ENCODE measurements around the gene ICAM3.
"Not testable (repeated sequence)": the region's sequence is repeated elsewhere in the genome, so short reads cannot be mapped to it uniquely, and the experiment has no call there.

ICAM3 gene

DNA sequence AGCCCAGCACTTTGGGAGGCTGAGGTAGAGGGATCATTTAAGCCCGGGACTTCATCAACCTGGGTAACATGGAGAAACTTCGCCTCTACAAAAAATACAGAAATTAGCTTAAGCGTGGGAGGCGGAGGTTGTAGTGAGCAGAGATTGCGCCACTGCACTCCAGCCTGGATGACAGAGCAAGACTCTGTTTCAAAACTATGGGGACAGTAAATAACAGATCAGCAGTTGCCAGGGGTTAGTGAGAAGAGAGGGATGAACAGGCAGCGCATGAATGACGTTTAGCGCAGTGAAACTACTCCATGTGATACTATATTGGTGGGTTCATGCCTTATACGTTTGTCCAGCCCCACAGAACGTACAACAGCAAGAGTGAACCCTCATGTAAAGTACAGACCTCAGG, 7.1 kb upstream of the ICAM3 start:
- DNase-seq = no peak

DNA sequence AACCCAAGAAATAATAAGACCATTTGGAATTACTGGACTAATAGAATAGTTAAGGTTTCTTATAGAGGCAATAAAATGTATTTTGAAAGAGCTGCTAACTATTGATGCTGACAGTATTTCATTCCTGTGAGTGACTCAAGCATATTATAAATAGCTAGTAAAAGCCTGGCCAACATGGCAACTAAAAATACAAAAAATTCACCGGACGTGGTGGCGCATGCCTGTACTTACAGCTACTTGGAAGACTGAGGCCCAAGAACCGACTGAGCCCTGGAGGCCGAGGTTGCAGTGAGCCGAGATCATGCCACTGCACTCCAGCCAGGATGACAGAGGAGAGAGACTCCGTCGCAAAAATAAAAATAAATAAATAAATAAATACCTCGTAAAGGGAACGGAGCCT, 5.4 kb upstream of the ICAM3 start:
- DNase-seq = no peak

DNA sequence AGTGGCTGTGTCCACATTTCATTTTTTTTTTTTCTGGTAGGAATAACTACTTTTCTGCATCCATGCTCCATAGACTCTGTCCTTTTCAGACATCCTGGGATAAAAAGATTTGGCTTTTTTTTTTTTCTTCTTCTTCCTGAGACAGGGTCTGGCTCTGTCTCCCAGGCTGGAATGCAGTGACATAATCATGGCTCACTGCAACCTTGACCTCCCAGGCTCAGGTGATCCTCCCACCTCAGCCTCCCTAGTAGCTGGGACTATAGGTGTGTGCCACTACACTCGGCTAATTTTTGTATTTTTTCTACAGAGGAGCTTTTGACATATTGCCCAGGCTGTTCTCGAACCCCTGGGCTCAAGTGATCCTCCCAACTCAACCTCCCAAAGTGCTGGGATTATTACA, 4.1 kb upstream of the ICAM3 start:
- no peak for DNase-seq

- DNase-seq = no peak
Observed at GRCh38 chr19:10339977-10340376, 553 bp upstream of the ICAM3 start.

DNA sequence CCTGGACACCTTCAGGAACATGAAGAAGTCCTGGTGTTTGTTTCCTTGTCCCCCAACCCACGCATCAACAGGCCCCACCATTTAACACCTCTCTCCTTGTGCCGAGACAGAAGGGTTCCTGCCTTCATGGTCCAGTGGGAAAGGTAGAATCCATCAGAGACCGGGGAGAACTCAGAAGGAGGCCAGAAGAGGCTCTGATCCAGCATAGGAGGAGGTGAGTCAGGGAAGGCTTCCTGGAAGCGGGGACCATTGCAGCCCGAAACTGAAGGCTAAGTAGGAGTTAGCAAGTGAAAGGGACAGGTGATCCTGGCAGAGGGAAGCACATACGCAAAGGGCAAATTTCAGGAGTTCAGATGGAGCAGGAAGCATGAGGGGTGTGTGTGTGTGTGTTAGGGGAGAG, 484 bp downstream of the ICAM3 start:
- DNase-seq = no peak

- DNase-seq = not testable (repeated sequence)
Observed at GRCh38 chr19:10336725-10337124, 2.7 kb downstream of the ICAM3 start.

- no peak for DNase-seq
Observed at GRCh38 chr19:10335352-10335985, 4.0 kb downstream of the ICAM3 start.

GRCh38 chr19:10334588-10335351, 4.7 kb downstream of the ICAM3 start:
- DNase-seq = peak in 1 of 5 experiments; percentile 35

DNA sequence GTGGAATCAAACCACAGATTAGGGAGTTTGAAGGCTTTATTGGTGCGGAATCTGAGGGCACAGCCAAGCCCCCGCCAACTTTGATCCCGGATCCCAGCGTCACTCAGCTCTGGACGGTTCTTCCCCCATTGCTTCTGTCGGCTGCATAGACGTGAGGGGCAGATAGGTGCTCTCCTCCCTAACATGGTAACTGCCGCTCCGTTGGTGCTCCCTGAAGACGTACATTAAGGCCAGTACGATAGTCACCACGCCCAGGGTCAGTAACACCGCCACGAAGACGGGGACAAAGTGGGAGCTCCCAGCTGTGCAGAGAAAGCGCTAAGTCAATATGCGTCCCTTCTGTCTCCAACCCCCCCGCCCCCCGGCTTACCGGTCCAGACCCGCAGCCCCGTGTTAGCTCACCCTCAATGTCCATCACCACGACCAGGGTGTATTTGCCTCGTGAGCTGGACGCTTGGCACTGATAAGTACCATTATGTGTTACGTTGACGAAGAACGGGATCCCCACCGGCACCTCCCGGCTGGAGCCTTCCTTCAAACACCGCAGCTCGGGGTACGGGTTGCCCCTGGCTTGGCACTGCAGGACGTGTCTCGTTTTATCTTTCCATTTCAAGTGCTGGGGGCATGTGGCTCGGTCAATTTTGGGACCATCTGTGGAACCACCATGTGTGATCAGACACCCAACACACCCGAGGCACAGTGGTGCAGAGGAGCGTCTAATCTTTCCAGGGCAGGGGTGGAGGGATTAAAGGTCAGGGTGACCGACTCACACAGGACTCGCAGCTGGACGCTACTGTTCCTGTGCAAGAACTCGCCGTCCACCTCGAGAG, 5.5 kb downstream of the ICAM3 start:
- no peak for DNase-seq

DNA sequence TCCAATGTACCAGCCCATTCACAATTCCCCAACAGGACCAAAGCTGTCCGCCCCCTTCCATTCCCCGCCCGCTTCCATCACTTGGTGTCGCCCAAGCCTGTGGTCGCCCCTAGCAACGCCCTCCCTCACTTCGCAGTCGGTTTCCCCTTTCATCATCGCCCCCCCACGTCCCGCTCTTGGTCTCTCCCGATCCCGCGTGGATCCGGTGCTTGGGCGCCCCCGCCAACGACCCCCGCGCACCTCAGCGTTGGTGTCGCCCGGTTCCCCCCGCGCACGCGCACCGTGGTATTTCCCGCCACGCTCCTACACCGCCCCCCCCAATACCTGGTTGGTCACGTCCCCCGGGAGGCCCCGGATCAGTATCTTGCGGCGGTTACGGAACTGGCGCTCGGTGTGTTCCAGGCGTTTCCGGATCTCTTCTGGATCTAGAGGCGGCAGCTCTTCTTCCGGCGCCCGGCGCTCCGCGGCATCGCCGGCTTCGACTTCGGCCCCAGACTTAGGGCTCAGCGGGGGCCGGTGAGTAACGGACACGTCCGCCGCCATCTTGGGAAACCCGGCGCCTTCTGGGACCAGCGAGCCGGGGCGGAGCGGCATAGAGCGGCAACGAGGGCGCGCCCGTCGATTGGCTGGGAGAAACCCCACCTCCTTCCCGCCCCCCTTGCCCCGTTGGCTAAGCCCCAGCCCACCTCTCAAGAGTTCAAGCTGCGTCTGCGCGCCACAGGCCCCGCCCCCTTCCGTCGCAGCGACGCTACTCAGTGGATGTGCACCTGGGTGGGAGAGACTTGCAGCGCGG, 6.3 kb downstream of the ICAM3 start, which contains the start of gene RAVER1:
RAVER1 (minus strand) TSS at position 565 of the 793 bp plus-strand sequence; CDS start at position 543, 22 bp downstream.
- peak; percentile 95 to 98 (median 97) for DNase-seq

DNA sequence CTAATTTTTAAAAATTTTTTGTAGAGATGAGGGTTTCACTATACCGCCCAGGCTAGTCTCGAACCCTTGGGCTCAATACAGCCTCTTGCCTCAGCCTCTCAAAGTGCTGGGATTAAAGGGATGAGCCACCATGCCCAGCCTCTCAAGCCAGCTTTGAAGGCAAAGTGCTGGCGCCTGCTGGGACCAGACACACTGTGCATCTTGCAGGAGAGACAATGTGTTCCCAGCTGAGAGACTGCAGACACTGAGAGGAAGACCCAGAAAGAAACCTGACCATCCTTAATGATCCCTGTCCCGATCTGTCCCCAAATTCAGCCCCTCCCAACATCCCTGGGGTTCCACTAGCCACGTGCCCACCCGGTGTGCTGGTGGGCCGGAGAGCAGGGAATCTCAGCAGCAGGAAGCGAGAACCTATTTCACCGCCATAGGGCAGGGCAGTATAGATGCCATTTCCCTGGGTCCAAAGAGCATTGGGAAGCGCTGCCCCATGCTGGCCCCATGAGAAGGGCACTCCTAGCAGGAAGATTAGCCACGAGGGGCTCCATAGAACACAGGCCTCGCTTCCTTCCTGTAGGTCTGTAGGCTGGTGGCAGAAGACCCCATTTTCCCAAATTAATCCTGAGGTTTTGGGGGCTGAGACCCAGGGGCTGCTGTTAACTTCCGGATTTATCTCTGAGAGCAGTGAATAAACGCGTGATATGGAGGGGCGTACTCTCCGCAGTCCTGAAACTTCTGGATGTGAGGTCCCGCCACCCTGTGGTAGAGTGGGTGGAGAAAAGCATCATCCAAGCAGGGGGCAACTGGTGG, 7.1 kb downstream of the ICAM3 start:
- DNase-seq = no peak

- DNase-seq = no peak
Observed at GRCh38 chr19:10329555-10329954, 9.9 kb downstream of the ICAM3 start.

DNA sequence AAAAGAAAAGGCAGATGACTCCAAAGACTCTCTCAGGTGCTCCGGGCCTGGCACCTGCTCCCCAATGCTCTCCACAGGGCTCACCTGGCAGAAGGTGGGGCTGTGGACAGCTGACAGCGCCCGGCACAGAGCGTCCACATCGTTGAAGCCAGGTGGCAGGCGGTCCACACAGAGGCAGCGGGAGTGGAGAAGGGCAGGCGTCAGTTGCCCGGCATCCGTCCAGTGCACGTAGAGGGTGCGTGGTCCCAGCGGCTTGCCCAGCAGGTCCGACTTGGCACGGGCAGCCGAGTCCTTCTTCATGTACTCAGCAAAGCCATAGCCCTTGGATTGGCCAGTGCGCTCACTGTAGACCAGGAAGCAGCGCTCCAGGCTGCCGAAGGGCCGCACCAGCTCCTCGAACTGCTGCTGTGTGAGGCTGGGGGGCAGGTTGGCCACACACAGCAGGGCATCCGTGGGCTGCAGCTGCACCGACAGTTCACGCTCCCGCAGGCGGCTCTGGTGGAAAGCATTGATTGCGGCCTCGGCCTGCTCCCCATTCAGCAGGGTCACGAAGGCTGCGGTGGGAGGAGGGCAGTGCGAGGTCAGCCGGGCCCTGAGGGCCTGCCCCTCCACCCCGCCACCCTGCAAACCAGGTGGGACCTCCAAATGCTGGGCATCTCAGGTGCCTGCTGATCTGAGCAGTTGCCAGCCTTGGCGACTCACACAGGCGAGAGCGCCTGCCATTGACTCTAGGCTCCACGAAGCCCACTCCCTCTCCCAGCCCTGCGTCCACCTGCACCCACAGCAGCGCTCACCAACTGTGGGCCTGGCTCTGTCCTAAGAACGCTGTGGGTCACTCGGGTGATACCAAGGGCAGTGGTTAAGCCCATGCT, 10.6 kb downstream of the ICAM3 start:
- no peak for DNase-seq

DNA sequence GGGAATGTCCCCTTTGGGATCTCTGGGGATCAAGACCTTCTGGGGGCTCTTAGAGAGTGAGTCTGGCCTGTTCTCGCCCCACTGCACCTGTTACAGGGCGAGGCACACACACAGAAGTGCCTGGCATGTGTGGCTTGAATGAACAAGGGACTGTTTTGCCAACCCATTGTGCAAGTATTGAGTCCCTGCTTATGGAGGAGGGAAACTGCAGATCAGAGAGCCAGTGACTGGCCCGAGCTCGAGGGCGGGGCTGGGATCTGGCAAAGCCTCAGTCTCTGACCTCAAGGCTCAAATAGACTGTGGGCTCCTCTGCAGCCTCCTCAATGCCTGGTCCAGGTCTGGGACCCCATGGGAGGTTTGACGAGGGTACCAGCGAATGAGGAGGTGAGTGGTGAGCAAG, 11.6 kb downstream of the ICAM3 start:
- no peak for DNase-seq

GRCh38 chr19:10325732-10326131, 13.7 kb downstream of the ICAM3 start:
- no peak for DNase-seq

DNA sequence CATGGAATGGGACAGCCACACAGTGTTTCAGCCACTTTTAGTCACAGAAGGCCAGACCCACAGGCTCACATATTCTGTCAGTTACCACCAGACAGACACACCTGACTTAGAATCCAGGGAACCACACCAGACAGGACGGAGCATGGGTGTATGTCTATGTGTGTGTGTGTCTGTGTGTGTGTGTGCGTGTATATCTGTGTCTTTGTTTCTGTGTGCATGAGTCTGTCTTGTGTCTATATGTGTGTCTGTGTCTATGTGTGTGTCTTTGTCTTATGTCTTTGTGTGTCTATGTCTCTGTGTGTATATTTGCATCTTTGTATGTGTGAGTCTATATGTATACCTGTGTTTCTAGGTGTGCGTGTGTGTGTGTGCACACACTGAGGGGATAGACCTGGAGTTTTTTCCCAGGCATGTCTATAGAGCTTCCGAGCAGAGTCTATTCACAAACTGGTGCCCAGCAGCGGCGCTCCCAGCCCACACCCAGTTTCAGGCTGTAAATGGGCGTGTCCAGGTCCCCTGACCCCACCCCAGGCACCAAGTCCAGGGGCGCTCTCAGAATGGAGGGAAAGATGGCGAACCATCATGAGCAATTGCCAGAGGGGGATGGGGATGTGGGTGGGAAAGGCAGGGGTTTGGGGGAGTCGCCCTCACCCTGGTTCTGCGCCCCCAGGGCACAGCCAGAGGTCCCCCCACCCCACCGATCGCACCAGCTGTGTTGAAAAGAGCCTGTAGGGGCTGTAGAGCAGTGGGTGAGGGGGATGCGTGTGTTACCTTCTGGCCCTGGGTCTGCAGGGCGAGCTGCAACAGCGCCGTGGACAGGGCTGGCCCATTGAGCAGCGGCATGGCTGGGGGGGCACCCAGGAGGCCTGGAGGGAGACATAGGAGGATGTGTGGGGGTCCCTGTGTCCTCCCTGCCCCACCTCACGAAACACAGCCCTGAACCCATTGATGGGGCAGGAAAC, 17.3 kb downstream of the ICAM3 start:
- no peak for DNase-seq

DNA sequence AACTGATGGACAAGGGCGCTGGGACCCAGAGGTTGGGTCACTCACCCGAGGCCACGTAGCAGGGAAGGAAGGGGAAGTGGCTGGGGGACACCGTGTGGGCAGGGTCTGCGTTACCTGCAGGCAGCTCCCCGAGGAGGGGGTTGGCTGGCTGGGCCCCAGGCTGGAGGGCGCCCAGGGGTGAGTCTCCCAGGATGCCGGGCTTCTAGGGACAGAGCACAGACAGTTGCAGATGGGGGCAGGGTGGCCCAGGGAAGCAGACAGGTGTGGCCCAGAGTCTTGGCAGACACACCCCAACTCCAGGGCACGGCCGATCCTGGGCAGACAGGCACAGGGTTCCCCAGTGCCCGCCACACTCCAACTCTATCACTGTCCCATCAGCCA, 18.0 kb downstream of the ICAM3 start:
- DNase-seq = no peak

DNA sequence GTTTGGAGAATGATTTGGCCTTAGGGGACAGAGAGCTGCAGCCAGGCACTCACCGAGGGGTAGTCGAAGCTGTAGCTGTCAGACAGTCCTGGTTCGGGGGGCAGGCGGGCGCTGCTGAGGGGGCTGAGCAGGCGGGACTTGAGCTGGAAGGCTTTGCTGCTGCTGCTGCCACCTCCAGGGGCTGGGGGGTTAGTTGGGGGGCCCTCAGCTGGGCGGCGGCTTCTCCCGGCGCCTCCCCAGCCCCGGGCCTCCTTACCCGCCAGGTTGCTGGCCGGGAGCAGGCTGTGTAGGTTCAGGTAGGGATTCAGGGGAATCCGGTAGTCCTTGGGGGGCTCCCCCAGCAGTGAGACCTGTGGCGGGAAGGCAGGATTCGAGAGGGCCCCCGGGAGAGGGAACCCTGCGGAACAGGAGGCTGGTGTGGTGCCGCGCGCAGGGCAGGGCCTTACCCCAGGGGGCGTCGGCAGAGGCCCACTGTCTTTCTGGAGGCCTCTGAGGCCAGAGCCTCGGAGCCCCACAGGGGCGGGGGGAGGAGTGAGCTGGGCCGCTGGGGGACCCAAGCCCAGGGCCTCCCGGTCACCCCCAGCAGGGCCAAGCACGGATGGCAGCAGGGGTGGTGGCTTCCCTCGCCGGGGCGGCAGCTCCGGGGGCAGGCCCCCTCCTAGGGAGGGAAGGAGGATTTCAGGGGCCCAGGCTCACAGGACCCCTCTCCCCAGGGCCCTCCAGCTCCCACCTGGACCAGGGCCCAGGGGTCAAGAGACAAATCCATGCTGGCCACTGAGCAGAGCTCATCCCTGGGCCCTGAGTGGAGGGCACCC, 18.6 kb downstream of the ICAM3 start:
- DNase-seq = no peak

All from T-helper 2 cell (primary cell).